CD4-positive, CD25-positive, alpha-beta regulatory T cell (primary cell): ENCODE data around the gene MMADHC. TPM values are rescaled to one million over a fixed set of nuclear protein-coding genes. Genes with fewer than 3 reads are reported as not detected.
"Not testable (repeated sequence)": the region's sequence is repeated elsewhere in the genome, so short reads cannot be mapped to it uniquely, and the experiment has no call there.

Experiments
- ATAC-seq, 2 donors: fragments of 150-1000 bp; cut with Tn5 transposase; one replicate each; pipeline ENCODE4 v1.10.0; 2021; ENCODE audit warnings: low read depth in 2 of 2, moderate number of reproducible peaks in 2 of 2, moderate library complexity in 1 of 2
- DNase-seq, 3 donors: peaks; one replicate each; pipeline versions ENCODE4 v3.0.0 to v3.0.0-alpha.2; 2012 to 2022; ENCODE audit warnings: mixed read lengths in 1 of 3
- H3K27ac ChIP-seq: one replicate; pipeline ENCODE4 v1.7.0; 2013; ENCODE audit warnings: mild to moderate bottlenecking, low read length; ENCODE audit not compliant: insufficient read depth, poor library complexity, severe bottlenecking
- H3K27me3 ChIP-seq: one replicate; pipeline ENCODE4 v1.7.0; 2013; ENCODE audit warnings: low read length; ENCODE audit not compliant: control insufficient read depth, insufficient read depth
- H3K36me3 ChIP-seq: one replicate; pipeline ENCODE4 v1.7.0; 2013; ENCODE audit warnings: mild to moderate bottlenecking, low read length, moderate library complexity; ENCODE audit not compliant: control insufficient read depth, insufficient read depth
- H3K4me1 ChIP-seq: 2 replicates; pipeline ENCODE4 v1.7.0; 2013; ENCODE audit warnings: mild to moderate bottlenecking, low read length; ENCODE audit not compliant: insufficient read depth, control insufficient read depth, poor library complexity, severe bottlenecking
- H3K4me3 ChIP-seq: one replicate; pipeline ENCODE4 v1.7.0; 2013; ENCODE audit warnings: low read depth, mild to moderate bottlenecking, low read length, moderate library complexity
- H3K9me3 ChIP-seq, 2 experiments: 1 replicate in 1 of 2; 2 replicates in 1 of 2; pipeline ENCODE4 v1.7.0; 2013; ENCODE audit warnings: low read length in 2 of 2, mild to moderate bottlenecking in 1 of 2, moderate library complexity in 1 of 2; ENCODE audit not compliant: control insufficient read depth in 2 of 2
- H3K27ac Mint-ChIP-seq, 3 donors: one replicate each; pipeline ENCODE4 v1.8.0; 2020 to 2022; ENCODE audit warnings: mild to moderate bottlenecking in 3 of 3, mixed read lengths in 3 of 3, moderate library complexity in 2 of 3
- H3K27me3 Mint-ChIP-seq: one replicate; pipeline ENCODE4 v1.8.0; 2022; ENCODE audit warnings: mild to moderate bottlenecking, mixed read lengths
- H3K36me3 Mint-ChIP-seq: one replicate; pipeline ENCODE4 v1.8.0; 2020; ENCODE audit warnings: mixed read lengths
- H3K4me1 Mint-ChIP-seq, 4 donors: one replicate each; pipeline ENCODE4 v1.8.0; 2020 to 2022; ENCODE audit warnings: mixed read lengths in 4 of 4, mild to moderate bottlenecking in 1 of 4
- H3K4me3 Mint-ChIP-seq, 4 donors: one replicate each; pipeline ENCODE4 v1.8.0; 2020 to 2022; ENCODE audit warnings: mild to moderate bottlenecking in 4 of 4, mixed read lengths in 4 of 4, moderate library complexity in 3 of 4
- H3K9me3 Mint-ChIP-seq, 7 donors: one replicate each; pipeline ENCODE4 v1.8.0; 2020 to 2022; ENCODE audit warnings: mixed read lengths in 7 of 7, mild to moderate bottlenecking in 3 of 7, moderate library complexity in 2 of 7
- polyA plus RNA-seq, 4 donors: library from polyadenylated mRNA; unstranded; fragments of 300-500 nt; fragmentation: Illumina TruSeq; gene quantifications; one replicate each; pipeline ENCODE4 v1.2.3, GENCODE V29; 2021
- total RNA-seq: library from RNA; stranded (reverse); gene quantifications from one replicate; pipeline ENCODE4 v1.2.3, GENCODE V29; 2022

The MMADHC gene
- total and polyA plus RNA-seq, 5 donors from 2014 or later = 72.5 to 200 (median 170) TPM

DNA sequence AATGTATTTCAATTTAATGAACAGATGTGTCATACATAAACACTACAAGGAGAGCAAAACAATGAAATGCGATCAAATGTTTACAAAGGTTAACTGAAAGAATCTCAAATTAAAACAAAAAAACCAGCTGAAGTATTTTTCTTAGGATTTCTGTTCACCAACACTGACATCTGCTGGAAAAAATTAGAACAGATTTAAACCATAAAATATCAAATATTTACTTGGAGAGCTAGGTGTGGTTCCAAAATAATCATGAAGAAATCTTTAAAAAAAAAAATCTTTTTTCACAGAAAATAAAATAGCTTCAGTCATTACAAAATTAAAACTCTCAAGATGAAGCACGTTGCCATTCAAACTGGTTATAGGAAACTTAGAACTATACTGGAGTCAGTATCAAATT is 13.8 kb downstream of the MMADHC start:
- no peaks in the 10 kb centered on the region for H3K27me3 Mint-ChIP-seq
- peaks cover 37% of the 10 kb centered on the region for H3K36me3 Mint-ChIP-seq
- peaks cover 91% of the 10 kb centered on the region for H3K36me3 ChIP-seq

DNA sequence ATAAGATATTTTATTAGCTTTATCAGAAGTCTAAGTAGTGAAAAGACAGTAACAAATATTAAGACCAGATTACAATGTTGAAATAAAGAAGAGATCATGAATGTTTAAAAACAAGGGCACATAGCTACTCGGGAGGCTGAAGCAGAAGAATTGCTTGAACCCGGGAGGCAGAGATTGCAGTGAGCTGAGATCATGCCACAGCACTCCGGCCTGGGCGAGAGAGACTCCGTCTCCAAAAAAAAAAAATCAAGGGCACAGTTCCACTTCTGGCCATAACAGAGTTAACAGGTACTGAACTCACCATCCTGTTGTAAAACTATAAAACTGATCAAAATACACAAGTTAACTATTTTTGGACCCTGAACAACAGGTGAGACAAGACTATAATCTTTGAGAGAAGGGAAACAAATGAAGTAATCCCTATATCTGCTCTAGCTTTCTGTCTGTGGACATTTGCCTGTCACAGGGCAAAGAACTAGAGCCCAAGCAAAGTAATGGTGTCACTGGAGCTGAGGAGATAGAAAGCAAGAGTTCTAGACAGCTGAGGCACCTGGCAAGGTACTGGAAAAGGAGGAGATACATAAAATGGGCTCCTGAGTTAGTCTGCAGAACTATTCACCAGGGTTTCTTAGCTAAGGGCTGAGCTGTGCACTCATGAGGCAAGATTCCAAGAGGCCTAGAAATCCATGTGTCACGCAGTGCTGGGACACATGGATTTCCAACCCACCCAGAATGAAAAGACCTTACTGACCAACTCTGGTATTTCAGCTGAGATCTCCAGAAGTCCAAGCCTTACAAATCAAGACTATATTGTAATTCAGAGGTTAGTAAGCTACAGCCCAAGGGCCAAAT is 15.2 kb downstream of the MMADHC start:
- DNase-seq = no peak
- H3K4me3 Mint-ChIP-seq = no peak overlapping the region
- no peaks in the 10 kb centered on the region for H3K4me1 ChIP-seq
- peaks cover 91% of the 10 kb centered on the region for H3K36me3 ChIP-seq
- no peak for ATAC-seq
- peaks cover 13 to 25% (median 20%) of the 10 kb centered on the region in 4 donors for H3K4me1 Mint-ChIP-seq
- H3K27me3 ChIP-seq = no peaks in the 10 kb centered on the region
- H3K9me3 Mint-ChIP-seq = no peaks in the 10 kb centered on the region
- peak overlapping the region in 2 of 3 donors; percentile 12 to 75 for H3K27ac Mint-ChIP-seq
- no peak overlapping the region for H3K27ac ChIP-seq
- no peak overlapping the region for H3K4me3 ChIP-seq
- peaks cover 34% of the 10 kb centered on the region for H3K36me3 Mint-ChIP-seq
- no peaks in the 10 kb centered on the region for H3K9me3 ChIP-seq
- H3K27me3 Mint-ChIP-seq = no peaks in the 10 kb centered on the region

More for the DNA sequence above, 13.8 kb downstream of the MMADHC start:
- Histone ChIP-seq H3K4me3 (no peak overlapping the region), H3K9me3 (no peaks in the 10 kb centered on the region), H3K27me3 (no peaks in the 10 kb centered on the region), H3K4me1 (no peaks in the 10 kb centered on the region), H3K27ac (peak overlapping the region; percentile 23)
- H3K9me3 Mint-ChIP-seq = no peaks in the 10 kb centered on the region
- H3K4me3 Mint-ChIP-seq = no peak overlapping the region
- no peak for DNase-seq
- H3K27ac Mint-ChIP-seq = no peak overlapping the region
- H3K4me1 Mint-ChIP-seq = peaks cover 21 to 38% (median 29%) of the 10 kb centered on the region in 4 donors
- ATAC-seq = no peak

DNA sequence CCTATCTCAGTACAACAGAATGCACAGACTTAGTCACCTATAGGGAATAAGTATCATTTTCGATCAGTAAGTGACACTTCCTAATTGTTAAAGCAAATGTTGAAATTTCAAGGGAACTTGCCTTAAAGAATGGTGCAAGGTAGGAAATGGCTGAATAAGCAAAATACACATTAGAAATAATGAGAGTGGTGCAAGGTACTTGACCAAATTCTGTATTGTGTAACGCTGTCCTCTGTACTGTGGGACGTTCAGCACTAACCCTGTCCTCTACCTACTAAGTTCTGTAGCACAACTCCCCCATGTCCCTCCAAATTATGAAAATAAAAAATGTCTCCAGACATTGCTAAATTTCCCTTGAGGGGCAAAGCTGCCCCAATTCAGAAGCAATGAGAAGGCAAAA is 19.4 kb downstream of the MMADHC start:
- no peak for ATAC-seq
- H3K9me3 Mint-ChIP-seq = no peaks in the 10 kb centered on the region
- Histone ChIP-seq H3K36me3 (peaks cover 68% of the 10 kb centered on the region), H3K4me1 (no peaks in the 10 kb centered on the region), H3K4me3 (no peak overlapping the region), H3K9me3 (no peaks in the 10 kb centered on the region), H3K27ac (no peak overlapping the region), H3K27me3 (no peaks in the 10 kb centered on the region)
- no peak overlapping the region for H3K4me3 Mint-ChIP-seq
- no peaks in the 10 kb centered on the region for H3K27me3 Mint-ChIP-seq
- DNase-seq = no peak
- peaks cover 27% of the 10 kb centered on the region for H3K36me3 Mint-ChIP-seq
- H3K4me1 Mint-ChIP-seq = peaks cover 7 to 9% (median 8%) of the 10 kb centered on the region in 4 donors
- H3K27ac Mint-ChIP-seq = peak overlapping the region in 1 of 3 donors; percentile 53

DNA sequence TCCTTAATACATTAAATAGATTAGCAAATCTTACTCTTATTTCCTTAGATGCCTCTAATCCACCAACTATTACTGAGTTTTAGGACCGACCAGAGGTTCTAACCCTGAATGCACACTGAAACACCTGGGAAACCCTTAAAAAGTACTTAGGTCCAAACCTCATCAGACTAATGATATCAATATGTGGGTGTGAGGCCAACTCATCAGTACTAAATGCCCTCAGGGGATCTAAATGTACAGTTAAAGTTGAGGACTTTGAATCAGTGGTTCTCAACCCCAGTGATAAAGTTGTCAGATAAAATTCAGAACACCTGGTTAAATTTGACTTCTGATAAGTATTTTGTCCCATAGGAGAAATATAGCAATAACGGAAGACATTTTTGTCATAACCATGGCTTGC is 20.9 kb downstream of the MMADHC start:
- no peak overlapping the region for H3K27ac ChIP-seq
- H3K36me3 ChIP-seq = peaks cover 55% of the 10 kb centered on the region
- H3K27me3 Mint-ChIP-seq = no peaks in the 10 kb centered on the region
- no peak overlapping the region for H3K27ac Mint-ChIP-seq
- no peak overlapping the region for H3K4me3 ChIP-seq
- no peak for ATAC-seq
- H3K4me3 Mint-ChIP-seq = no peak overlapping the region
- DNase-seq = no peak
- H3K4me1 ChIP-seq = no peaks in the 10 kb centered on the region
- H3K27me3 ChIP-seq = no peaks in the 10 kb centered on the region
- no peaks in the 10 kb centered on the region for H3K9me3 Mint-ChIP-seq
- H3K36me3 Mint-ChIP-seq = peaks cover 18% of the 10 kb centered on the region
- H3K9me3 ChIP-seq = no peaks in the 10 kb centered on the region
- H3K4me1 Mint-ChIP-seq = peaks cover 0 to 9% (median 3%) of the 10 kb centered on the region in 4 donors

DNA sequence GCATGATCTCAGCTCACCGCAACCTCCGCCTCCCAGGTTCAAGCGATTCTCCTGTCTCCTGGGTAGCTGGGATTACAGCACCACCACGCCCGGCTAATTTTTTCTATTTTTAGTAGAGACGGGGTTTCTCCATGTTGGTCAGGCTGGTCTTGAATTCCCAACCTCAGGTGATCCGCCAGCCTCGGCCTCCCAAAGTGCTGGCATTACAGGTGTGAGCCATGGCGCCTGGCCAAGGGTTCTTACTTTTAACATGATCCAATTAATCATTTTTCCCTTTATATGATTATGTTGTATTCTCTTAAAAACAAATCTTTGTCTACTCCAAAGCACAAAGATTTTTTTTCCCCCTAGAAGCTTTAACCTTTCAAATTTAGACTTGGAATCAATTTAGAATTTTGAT is 21.9 kb downstream of the MMADHC start:
- not testable (repeated sequence) for H3K4me3 Mint-ChIP-seq, H3K9me3 ChIP-seq, H3K4me1 Mint-ChIP-seq, DNase-seq, ATAC-seq, H3K4me1 ChIP-seq, H3K27ac ChIP-seq, H3K27me3 ChIP-seq, H3K27me3 Mint-ChIP-seq, H3K4me3 ChIP-seq, H3K9me3 Mint-ChIP-seq
- Mint-ChIP-seq H3K27ac (peak overlapping the region in 2 of 3 donors; percentile 18 to 33), H3K36me3 (peaks cover 18% of the 10 kb centered on the region)
- peaks cover 47% of the 10 kb centered on the region for H3K36me3 ChIP-seq

DNA sequence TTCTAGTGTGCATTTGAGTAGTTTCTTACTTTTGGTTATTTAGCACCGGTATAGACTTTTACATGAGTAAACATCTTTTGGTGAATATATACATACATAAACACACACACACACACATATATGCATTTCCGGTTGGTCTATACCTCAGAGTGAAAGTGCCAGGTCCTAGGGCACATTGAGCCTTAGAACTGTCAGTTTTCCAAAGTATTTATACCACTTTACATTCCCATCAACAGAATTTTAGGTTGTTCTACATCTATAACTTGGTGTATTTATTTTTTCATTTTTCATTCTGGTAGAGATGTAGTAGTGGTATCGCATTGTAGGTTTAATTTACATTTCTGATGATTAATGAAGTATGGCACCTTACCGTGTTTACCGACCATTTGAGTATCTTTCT is 22.6 kb downstream of the MMADHC start:
- peaks cover 18% of the 10 kb centered on the region for H3K36me3 Mint-ChIP-seq
- no peak overlapping the region for H3K4me3 Mint-ChIP-seq
- no peaks in the 10 kb centered on the region for H3K27me3 ChIP-seq
- peak overlapping the region in 2 of 3 donors; percentile 18 to 33 for H3K27ac Mint-ChIP-seq
- H3K4me1 ChIP-seq = no peaks in the 10 kb centered on the region
- no peaks in the 10 kb centered on the region for H3K9me3 Mint-ChIP-seq
- no peak overlapping the region for H3K27ac ChIP-seq
- no peak overlapping the region for H3K4me3 ChIP-seq
- H3K9me3 ChIP-seq = no peaks in the 10 kb centered on the region
- DNase-seq (no peak), ATAC-seq (no peak)
- H3K27me3 Mint-ChIP-seq = peaks cover 4% of the 10 kb centered on the region
- H3K36me3 ChIP-seq = peaks cover 41% of the 10 kb centered on the region
- peaks cover 0 to 9% (median 3%) of the 10 kb centered on the region in 4 donors for H3K4me1 Mint-ChIP-seq

DNA sequence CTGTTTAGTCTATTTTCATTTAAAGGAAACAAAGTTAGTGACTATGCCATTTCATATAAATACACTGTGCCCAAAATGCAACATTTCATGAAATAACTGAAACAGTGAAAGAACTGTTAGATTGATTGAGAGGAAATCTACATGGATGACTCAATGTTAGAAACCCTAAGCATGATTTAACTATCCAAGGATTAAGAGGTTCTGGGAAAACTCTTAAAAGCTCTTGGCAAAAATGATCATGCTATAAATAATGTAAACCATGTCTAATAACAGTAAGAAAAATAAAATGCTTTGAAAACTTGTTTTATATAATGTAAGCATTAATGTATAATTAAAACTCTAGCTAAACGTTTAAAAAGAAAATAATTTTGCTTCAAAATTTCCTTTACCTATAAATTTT is 23.5 kb downstream of the MMADHC start:
- H3K4me3 Mint-ChIP-seq = no peak overlapping the region
- no peak for ATAC-seq
- Histone ChIP-seq H3K9me3 (no peaks in the 10 kb centered on the region), H3K27ac (no peak overlapping the region), H3K4me3 (no peak overlapping the region), H3K4me1 (no peaks in the 10 kb centered on the region), H3K36me3 (peaks cover 32% of the 10 kb centered on the region), H3K27me3 (no peaks in the 10 kb centered on the region)
- no peak for DNase-seq
- peak overlapping the region in 1 of 3 donors; percentile 17 for H3K27ac Mint-ChIP-seq
- H3K36me3 Mint-ChIP-seq = peaks cover 17% of the 10 kb centered on the region
- peaks cover 0 to 9% (median 3%) of the 10 kb centered on the region in 4 donors for H3K4me1 Mint-ChIP-seq
- H3K9me3 Mint-ChIP-seq = no peaks in the 10 kb centered on the region
- H3K27me3 Mint-ChIP-seq = peaks cover 9% of the 10 kb centered on the region

DNA sequence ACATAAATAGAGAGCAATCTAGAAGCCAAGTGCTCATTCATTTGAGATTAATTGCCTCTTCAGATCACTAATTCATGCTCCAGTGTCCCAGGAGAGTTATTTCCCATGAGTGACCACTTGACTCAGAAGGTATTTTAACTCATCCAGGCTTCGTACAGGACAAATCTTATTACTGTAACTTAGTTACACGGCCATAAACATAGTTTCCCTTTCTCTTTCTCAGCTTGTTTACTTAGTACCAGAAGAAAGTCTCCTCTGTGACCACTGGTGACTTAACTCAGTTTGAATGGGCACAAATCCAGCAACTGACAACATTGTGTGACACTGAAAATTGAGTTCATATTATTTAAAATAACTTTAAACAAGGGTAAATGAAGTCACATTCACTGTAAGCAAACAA is 25.3 kb downstream of the MMADHC start:
- peaks cover 3% of the 10 kb centered on the region for H3K27me3 ChIP-seq
- H3K4me3 Mint-ChIP-seq = no peak overlapping the region
- no peaks in the 10 kb centered on the region for H3K9me3 ChIP-seq
- H3K27ac Mint-ChIP-seq = no peak overlapping the region
- H3K4me3 ChIP-seq = no peak overlapping the region
- H3K4me1 Mint-ChIP-seq = peaks cover 0 to 9% (median 2%) of the 10 kb centered on the region in 4 donors
- peaks cover 8% of the 10 kb centered on the region for H3K36me3 Mint-ChIP-seq
- no peaks in the 10 kb centered on the region for H3K4me1 ChIP-seq
- no peak for DNase-seq
- no peak overlapping the region for H3K27ac ChIP-seq
- peaks cover 11% of the 10 kb centered on the region for H3K27me3 Mint-ChIP-seq
- H3K9me3 Mint-ChIP-seq = no peaks in the 10 kb centered on the region
- peaks cover 15% of the 10 kb centered on the region for H3K36me3 ChIP-seq
- ATAC-seq = no peak
